GM18517 (cell line): Measurements from ENCODE around the gene RNASE2.
A peak's percentile ranks its signal among the peaks of the same experiment; 100 is the strongest.
"Not testable (repeated sequence)": the region's sequence is repeated elsewhere in the genome, so short reads cannot be mapped to it uniquely, and the experiment has no call there.

Experiments used
- ATAC-seq: cut with Tn5 transposase; IDR thresholded peaks from one replicate; pipeline ENCODE4 v1.9.1; 2021; ENCODE audit warnings: mild to moderate bottlenecking, moderate library complexity; ENCODE audit not compliant: unreplicated experiment

RNASE2 gene

GRCh38 chr14:20980906-20981305 lies 25.6 kb downstream of the RNASE2 start:
- no peak for ATAC-seq

- ATAC-seq, result no peak
These were observed 27.5 kb downstream of the RNASE2 start for GRCh38 chr14:20982646-20983369.

GRCh38 chr14:20985650-20986049 lies 30.4 kb downstream of the RNASE2 start:
- not testable (repeated sequence) for ATAC-seq

- ATAC-seq, result no peak
These were observed 31.5 kb downstream of the RNASE2 start for GRCh38 chr14:20986811-20987210.

GRCh38 chr14:20988717-20989470 lies 33.6 kb downstream of the RNASE2 start:
- no peak for ATAC-seq

GRCh38 chr14:20989471-20989786 lies 34.1 kb downstream of the RNASE2 start:
- no peak for ATAC-seq

GRCh38 chr14:20989787-20990600 lies 34.7 kb downstream of the RNASE2 start, which contains the start of gene METTL17:
Gene METTL17 (plus strand): TSS chr14:20989980. CDS start chr14:20990003, 23 bp downstream.
- peak; percentile 97 for ATAC-seq

GRCh38 chr14:20996521-20996920 lies 41.2 kb downstream of the RNASE2 start:
- no peak for ATAC-seq

- ATAC-seq, result no peak
These were observed 41.8 kb downstream of the RNASE2 start for GRCh38 chr14:20997115-20997514.

- ATAC-seq, result no peak
These were observed 42.3 kb downstream of the RNASE2 start for GRCh38 chr14:20997564-20997963.

GRCh38 chr14:20998139-20998538 lies 42.9 kb downstream of the RNASE2 start:
- no peak for ATAC-seq

GRCh38 chr14:20998674-20999366 lies 43.5 kb downstream of the RNASE2 start, which contains the start of gene SLC39A2:
Gene SLC39A2 (plus strand): TSS chr14:20999293. CDS start chr14:20999447, 154 bp downstream.
- no peak for ATAC-seq

- ATAC-seq, result no peak
These were observed 44.3 kb downstream of the RNASE2 start for GRCh38 chr14:20999591-20999990.

- no peak for ATAC-seq
These were observed 45.9 kb downstream of the RNASE2 start for GRCh38 chr14:21001218-21001617.

GRCh38 chr14:21003788-21004346 lies 48.6 kb downstream of the RNASE2 start:
- ATAC-seq, result no peak
